Fibroblast of lung (primary cell): ENCODE measurements around the gene COL26A1.

Source experiments
- EZH2 ChIP-seq: IDR thresholded peaks from 2 replicates; pipeline ENCODE4 v1.5.1; 2012; ENCODE audit warnings: low read length, control low read depth, mild to moderate bottlenecking; ENCODE audit errors: missing control alignments
- TF ChIP-seq, protein P1 (sequence below), 2 donors: IDR thresholded peaks in 1 of 2; conservative IDR thresholded peaks in 1 of 2; 1 replicate in 1 of 2; 2 replicates in 1 of 2; pipeline ENCODE4 v1.5.1; 2011 to 2012; ENCODE audit warnings: low read length in 2 of 2, control low read depth in 1 of 2, inconsistent platforms in 1 of 2, low read depth in 1 of 2, mild to moderate bottlenecking in 1 of 2

DNA sequence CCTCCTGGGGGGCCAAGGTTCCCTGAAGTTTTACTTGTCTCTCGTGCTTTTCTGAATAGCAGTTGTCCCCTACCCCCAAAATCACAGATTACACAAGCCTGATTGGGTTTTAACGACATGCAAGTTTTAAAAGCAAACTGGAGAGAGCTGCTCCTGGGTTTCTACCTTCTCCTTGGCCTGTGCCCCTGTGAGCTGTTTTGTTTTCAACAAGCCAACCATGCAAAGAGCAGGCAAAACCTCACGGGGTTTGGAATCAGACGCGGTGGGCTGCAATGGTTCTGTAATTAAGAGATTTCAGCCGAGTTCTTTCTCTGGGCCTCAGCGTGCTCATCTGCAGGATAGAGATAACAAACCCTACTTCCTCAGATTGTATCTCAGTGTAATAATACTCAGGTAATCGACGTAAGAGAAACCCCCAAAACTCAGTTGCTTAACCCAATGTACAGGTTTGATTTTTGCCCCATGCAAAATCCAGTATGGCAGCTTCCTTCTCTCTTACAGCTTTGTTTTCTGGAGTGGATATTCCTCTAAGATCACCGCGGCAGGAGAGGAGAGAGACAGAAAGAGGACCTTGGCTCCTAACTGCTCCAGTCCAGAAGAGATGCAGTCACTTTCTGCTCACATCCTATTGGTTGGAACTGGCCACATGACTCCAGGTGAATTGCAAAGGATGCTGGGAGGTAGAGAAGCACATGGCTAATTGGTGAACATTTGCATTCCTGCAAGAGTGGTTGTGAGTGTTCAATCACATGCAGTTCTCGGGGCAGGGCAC is 224.4 kb downstream of the COL26A1 start:
- TF ChIP-seq, protein P1, sequence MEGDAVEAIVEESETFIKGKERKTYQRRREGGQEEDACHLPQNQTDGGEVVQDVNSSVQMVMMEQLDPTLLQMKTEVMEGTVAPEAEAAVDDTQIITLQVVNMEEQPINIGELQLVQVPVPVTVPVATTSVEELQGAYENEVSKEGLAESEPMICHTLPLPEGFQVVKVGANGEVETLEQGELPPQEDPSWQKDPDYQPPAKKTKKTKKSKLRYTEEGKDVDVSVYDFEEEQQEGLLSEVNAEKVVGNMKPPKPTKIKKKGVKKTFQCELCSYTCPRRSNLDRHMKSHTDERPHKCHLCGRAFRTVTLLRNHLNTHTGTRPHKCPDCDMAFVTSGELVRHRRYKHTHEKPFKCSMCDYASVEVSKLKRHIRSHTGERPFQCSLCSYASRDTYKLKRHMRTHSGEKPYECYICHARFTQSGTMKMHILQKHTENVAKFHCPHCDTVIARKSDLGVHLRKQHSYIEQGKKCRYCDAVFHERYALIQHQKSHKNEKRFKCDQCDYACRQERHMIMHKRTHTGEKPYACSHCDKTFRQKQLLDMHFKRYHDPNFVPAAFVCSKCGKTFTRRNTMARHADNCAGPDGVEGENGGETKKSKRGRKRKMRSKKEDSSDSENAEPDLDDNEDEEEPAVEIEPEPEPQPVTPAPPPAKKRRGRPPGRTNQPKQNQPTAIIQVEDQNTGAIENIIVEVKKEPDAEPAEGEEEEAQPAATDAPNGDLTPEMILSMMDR (conservative IDR thresholded peaks at IDR 0.05 in 1 of 2, IDR thresholded peaks at IDR 0.05 in 1 of 2; ENCODE audit: low read depth in 1 of 2, low read length in 2 of 2): no peak
- TF ChIP-seq EZH2: no peak
